Loucy (cell line): ENCODE measurements around the gene CLTB.

Experiments
- H2AFZ ChIP-seq: fragments of 200-600 bp; sonication (generic); 2 replicates; pipeline ENCODE4 v1.6.0; 2016; ENCODE audit warnings: antibody characterized with exemption, mild to moderate bottlenecking, low read length, moderate library complexity
- H3F3A ChIP-seq: fragments of 200-600 bp; 2 replicates; pipeline ENCODE4 v1.6.0; 2016; ENCODE audit warnings: antibody characterized with exemption, low read depth, mild to moderate bottlenecking
- H3K27me3 ChIP-seq: fragments of 200-600 bp; sonication (generic); 2 replicates; pipeline ENCODE4 v1.6.1; 2014; ENCODE audit warnings: low read length, mild to moderate bottlenecking; ENCODE audit not compliant: insufficient read depth, poor library complexity, severe bottlenecking
- H3K36me3 ChIP-seq: fragments of 200-600 bp; sonication (generic); 2 replicates; pipeline ENCODE4 v1.6.1; 2016; ENCODE audit warnings: low read length; ENCODE audit not compliant: insufficient read depth
- H3K4me1 ChIP-seq: fragments of 200-600 bp; sonication (generic); 2 replicates; pipeline ENCODE4 v1.5.1; 2014; ENCODE audit warnings: low read length, mild to moderate bottlenecking; ENCODE audit not compliant: insufficient read depth, poor library complexity, severe bottlenecking
- H3K4me2 ChIP-seq: fragments of 200-600 bp; sonication (generic); 2 replicates; pipeline ENCODE4 v1.6.0; 2014; ENCODE audit warnings: antibody characterized with exemption, low read length, low read depth, mild to moderate bottlenecking; ENCODE audit not compliant: poor library complexity, severe bottlenecking
- H3K4me3 ChIP-seq: fragments of 200-600 bp; sonication (generic); 2 replicates; pipeline ENCODE4 v1.5.1; 2014; ENCODE audit warnings: low read length, mild to moderate bottlenecking, mixed read lengths; ENCODE audit not compliant: poor library complexity, severe bottlenecking
- H3K79me2 ChIP-seq: fragments of 200-600 bp; sonication (generic); 2 replicates; pipeline ENCODE4 v1.6.1; 2014; ENCODE audit warnings: low read length; ENCODE audit not compliant: insufficient read depth
- H3K9ac ChIP-seq: fragments of 200-600 bp; sonication (generic); 2 replicates; pipeline ENCODE4 v1.6.0; 2014; ENCODE audit warnings: mild to moderate bottlenecking, low read depth, low read length, moderate library complexity; ENCODE audit not compliant: poor library complexity, severe bottlenecking
- H3K9me2 ChIP-seq: fragments of 200-600 bp; sonication (generic); replicated peaks from 2 replicates; pipeline ENCODE4 v1.6.1; 2016; ENCODE audit warnings: low read depth, low read length, mixed read lengths
- H3K9me3 ChIP-seq: fragments of 200-600 bp; sonication (generic); 2 replicates; pipeline ENCODE4 v1.6.1; 2014; ENCODE audit warnings: mild to moderate bottlenecking, antibody characterized with exemption, low read length, low read depth; ENCODE audit not compliant: insufficient read depth
- H4K20me1 ChIP-seq: fragments of 200-600 bp; sonication (generic); 2 replicates; pipeline ENCODE4 v1.6.0; 2014; ENCODE audit warnings: antibody characterized with exemption, low read length, mild to moderate bottlenecking; ENCODE audit not compliant: insufficient read depth, poor library complexity, severe bottlenecking
- CTCF ChIP-seq: fragments of 200-600 bp; sonication (generic); conservative IDR thresholded peaks from 2 replicates; pipeline ENCODE4 v1.5.1; 2014; ENCODE audit warnings: mild to moderate bottlenecking, antibody characterized with exemption, low read length
- EZH2phosphoT487 ChIP-seq: fragments of 200-600 bp; IDR thresholded peaks from 2 replicates; pipeline ENCODE4 v1.6.1; 2018; ENCODE audit warnings: antibody characterized with exemption, mild to moderate bottlenecking, moderate library complexity, borderline replicate concordance

The CLTB gene

GRCh38 chr5:176359658-176360057 is 56.7 kb downstream of the CLTB start:
- TF ChIP-seq EZH2phosphoT487 (no peak), CTCF (no peak)
- Histone ChIP-seq H3K9me2 (no peaks in the 10 kb centered on the region), H2AFZ (no peak overlapping the region), H3K9me3 (no peaks in the 10 kb centered on the region), H3K4me2 (peak overlapping the region; percentile 53), H4K20me1 (peaks cover 22% of the 10 kb centered on the region), H3K79me2 (peaks cover 50% of the 10 kb centered on the region), H3K36me3 (no peaks in the 10 kb centered on the region), H3K9ac (no peak overlapping the region), H3K27me3 (no peaks in the 10 kb centered on the region), H3F3A (no peaks in the 10 kb centered on the region), H3K4me1 (peaks cover 12% of the 10 kb centered on the region), H3K4me3 (peak overlapping the region; percentile 48)

GRCh38 chr5:176356179-176356566 is 60.2 kb downstream of the CLTB start:
- no peaks in the 10 kb centered on the region for H3K27me3 ChIP-seq
- peaks cover 5% of the 10 kb centered on the region for H3K4me1 ChIP-seq
- no peak overlapping the region for H3K4me2 ChIP-seq
- no peaks in the 10 kb centered on the region for H3F3A ChIP-seq
- no peak for TF ChIP-seq EZH2phosphoT487
- TF ChIP-seq CTCF: no peak
- H3K9me3 ChIP-seq: no peaks in the 10 kb centered on the region
- no peak overlapping the region for H3K9ac ChIP-seq
- H3K36me3 ChIP-seq: peaks cover 11% of the 10 kb centered on the region; the same call in 1 of the 2 replicates
- H3K9me2 ChIP-seq: no peaks in the 10 kb centered on the region
- peaks cover 24% of the 10 kb centered on the region for H4K20me1 ChIP-seq
- H3K79me2 ChIP-seq: peaks cover 57% of the 10 kb centered on the region
- no peak overlapping the region for H3K4me3 ChIP-seq
- H2AFZ ChIP-seq: no peak overlapping the region

- Histone ChIP-seq H3K79me2 (peaks cover 53% of the 10 kb centered on the region), H3K36me3 (peaks cover 15% of the 10 kb centered on the region; the same call in 1 of the 2 replicates), H4K20me1 (peaks cover 19% of the 10 kb centered on the region)
Measured at GRCh38 chr5:176355400-176356178, 60.8 kb downstream of the CLTB start.

More at GRCh38 chr5:176355400-176356178, 60.8 kb downstream of the CLTB start:
- Histone ChIP-seq H3K9ac (no peak overlapping the region), H3K9me3 (no peaks in the 10 kb centered on the region), H3K4me3 (no peak overlapping the region), H3K4me2 (no peak overlapping the region), H3K27me3 (no peaks in the 10 kb centered on the region), H2AFZ (no peak overlapping the region), H3K4me1 (peaks cover 5% of the 10 kb centered on the region), H3F3A (no peaks in the 10 kb centered on the region), H3K9me2 (no peaks in the 10 kb centered on the region)
- TF ChIP-seq CTCF (no peak), EZH2phosphoT487 (no peak)
